OCI-LY3 (cell line): ENCODE results near the gene RPL7A.

Source experiments
- H2AFZ ChIP-seq: fragments of 200-600, 300-600 bp; shearing (Covaris generic); 2 replicates; pipeline ENCODE4 v1.6.0; 2014; ENCODE audit warnings: antibody characterized with exemption, low read depth, low read length
- H3K27ac ChIP-seq: fragments of 200-600, 300-600 bp; sonication (generic); 2 replicates; pipeline ENCODE4 v1.5.1; 2014; ENCODE audit warnings: mild to moderate bottlenecking, low read length, moderate library complexity, mixed read lengths
- H3K27me3 ChIP-seq: fragments of 200-600, 300-600 bp; sonication (generic); 2 replicates; pipeline ENCODE4 v1.6.1; 2014; ENCODE audit warnings: low read depth, low read length, mixed read lengths
- H3K36me3 ChIP-seq: fragments of 200-600, 300-600 bp; sonication (generic); replicated peaks from 2 replicates; pipeline ENCODE3; 2014; ENCODE audit warnings: low read depth, low read length, mixed read lengths
- H3K4me1 ChIP-seq: fragments of 300-600, 200-600 bp; sonication (generic); 2 replicates; pipeline ENCODE4 v1.6.1; 2014; ENCODE audit warnings: low read length, mixed read lengths
- H3K4me2 ChIP-seq: fragments of 200-600, 300-600 bp; sonication (generic); 2 replicates; pipeline ENCODE4 v1.6.1; 2014; ENCODE audit warnings: low read length, mixed read lengths
- H3K4me3 ChIP-seq: fragments of 300-600, 200-600 bp; sonication (generic); 2 replicates; pipeline ENCODE4 v1.5.1; 2014; ENCODE audit warnings: antibody characterized with exemption, mild to moderate bottlenecking, low read length, moderate library complexity
- H3K79me2 ChIP-seq: fragments of 300-600, 200-600 bp; shearing (Covaris generic); 2 replicates; pipeline ENCODE4 v1.6.1; 2014; ENCODE audit warnings: mild to moderate bottlenecking, low read length, mixed read lengths
- H3K9ac ChIP-seq: fragments of 300-600, 200-600 bp; shearing (Covaris generic); 2 replicates; pipeline ENCODE4 v1.6.0; 2014; ENCODE audit warnings: mild to moderate bottlenecking, low read length, moderate library complexity
- H3K9me3 ChIP-seq: fragments of 200-600, 300-600 bp; shearing (Covaris generic); 2 replicates; pipeline ENCODE4 v1.6.1; 2014; ENCODE audit warnings: low read length, mixed read lengths; ENCODE audit not compliant: insufficient read depth
- H4K20me1 ChIP-seq: fragments of 200-600, 300-600 bp; sonication (generic); 2 replicates; pipeline ENCODE4 v1.6.1; 2016; ENCODE audit warnings: low read length, mixed read lengths; ENCODE audit not compliant: insufficient read depth
- CTCF ChIP-seq: fragments of 200-600, 300-600 bp; sonication (generic); IDR thresholded peaks from 2 replicates; pipeline ENCODE4 v1.5.1; 2014; ENCODE audit warnings: antibody characterized with exemption, low read length, low read depth
- EZH2phosphoT487 ChIP-seq: fragments of 200-600 bp; shearing (Covaris generic); IDR thresholded peaks from 2 replicates; pipeline ENCODE4 v1.6.1; 2018; ENCODE audit warnings: antibody characterized with exemption, mixed run types, low read depth

Gene RPL7A

GRCh38 chr9:133355881-133356357 is 7.9 kb downstream of the RPL7A start:
- H3K9me3 ChIP-seq, result no peaks in the 10 kb centered on the region
- peaks cover 29% of the 10 kb centered on the region for H3K36me3 ChIP-seq
- H3K9ac ChIP-seq, result peak overlapping the region; percentile 63
- H4K20me1 ChIP-seq, result peaks cover 15% of the 10 kb centered on the region
- H3K4me1 ChIP-seq, result peaks cover 16% of the 10 kb centered on the region
- peaks cover 30% of the 10 kb centered on the region for H3K79me2 ChIP-seq
- H3K4me3 ChIP-seq, result peak overlapping the region; percentile 87
- no peaks in the 10 kb centered on the region for H3K27me3 ChIP-seq
- H3K27ac ChIP-seq, result no peak overlapping the region
- TF ChIP-seq EZH2phosphoT487 (no peak), CTCF (no peak)
- H3K4me2 ChIP-seq, result peak overlapping the region; percentile 76
- no peak overlapping the region for H2AFZ ChIP-seq

- Histone ChIP-seq H4K20me1 (peaks cover 10% of the 10 kb centered on the region), H2AFZ (no peak within 1 kb of the TSS; the same call in 1 of the 2 replicates), H3K27me3 (no peaks in the 10 kb centered on the region), H3K9me3 (no peaks in the 10 kb centered on the region), H3K79me2 (peaks cover 30% of the 10 kb centered on the region), H3K36me3 (peaks cover 28% of the 10 kb centered on the region), H3K4me3 (peak within 1 kb of the TSS; percentile 87), H3K9ac (peak within 1 kb of the TSS; percentile 67), H3K4me2 (peak within 1 kb of the TSS; percentile 76), H3K4me1 (peaks cover 16% of the 10 kb centered on the region), H3K27ac (no peak within 1 kb of the TSS)
- TF ChIP-seq EZH2phosphoT487 (no peak), CTCF (no peak)
Measured at GRCh38 chr9:133356391-133357091, 8.5 kb downstream of the RPL7A start, which contains the start of the genes SURF1 and SURF2. TSS of gene SURF1 (minus strand) at chr9:133356487. CDS start at chr9:133356453, 34 bp downstream. TSS of gene SURF2 (plus strand) at chr9:133356550. CDS start at chr9:133356593, 43 bp downstream.

- peaks cover 16% of the 10 kb centered on the region for H3K4me1 ChIP-seq
- TF ChIP-seq EZH2phosphoT487 (no peak), CTCF (no peak)
- no peaks in the 10 kb centered on the region for H3K9me3 ChIP-seq
- H3K79me2 ChIP-seq, result peaks cover 30% of the 10 kb centered on the region
- H2AFZ ChIP-seq, result no peak overlapping the region
- H3K9ac ChIP-seq, result no peak overlapping the region
- H3K4me2 ChIP-seq, result peak overlapping the region; percentile 73
- no peak overlapping the region for H3K27ac ChIP-seq
- H3K27me3 ChIP-seq, result no peaks in the 10 kb centered on the region
- peaks cover 28% of the 10 kb centered on the region for H3K36me3 ChIP-seq
- H4K20me1 ChIP-seq, result no peaks in the 10 kb centered on the region
- no peak overlapping the region for H3K4me3 ChIP-seq
Measured at GRCh38 chr9:133357656-133358055, 9.6 kb downstream of the RPL7A start.

GRCh38 chr9:133359399-133360175 is 11.6 kb downstream of the RPL7A start:
- H3K4me2 ChIP-seq, result no peak overlapping the region
- H3K27ac ChIP-seq, result no peak overlapping the region
- H2AFZ ChIP-seq, result no peak overlapping the region
- H3K9me3 ChIP-seq, result no peaks in the 10 kb centered on the region
- H3K4me3 ChIP-seq, result no peak overlapping the region
- H3K9ac ChIP-seq, result no peak overlapping the region
- peaks cover 16% of the 10 kb centered on the region for H3K4me1 ChIP-seq
- H3K36me3 ChIP-seq, result peaks cover 40% of the 10 kb centered on the region
- no peaks in the 10 kb centered on the region for H3K27me3 ChIP-seq
- H4K20me1 ChIP-seq, result no peaks in the 10 kb centered on the region
- peaks cover 29% of the 10 kb centered on the region for H3K79me2 ChIP-seq
- TF ChIP-seq CTCF (0 out of 2 replicates have a peak, but pooled peaks have one; percentile 8), EZH2phosphoT487 (no peak)
